ENCODE results near the gene MME.

- TF ChIP-seq, protein P1, sequence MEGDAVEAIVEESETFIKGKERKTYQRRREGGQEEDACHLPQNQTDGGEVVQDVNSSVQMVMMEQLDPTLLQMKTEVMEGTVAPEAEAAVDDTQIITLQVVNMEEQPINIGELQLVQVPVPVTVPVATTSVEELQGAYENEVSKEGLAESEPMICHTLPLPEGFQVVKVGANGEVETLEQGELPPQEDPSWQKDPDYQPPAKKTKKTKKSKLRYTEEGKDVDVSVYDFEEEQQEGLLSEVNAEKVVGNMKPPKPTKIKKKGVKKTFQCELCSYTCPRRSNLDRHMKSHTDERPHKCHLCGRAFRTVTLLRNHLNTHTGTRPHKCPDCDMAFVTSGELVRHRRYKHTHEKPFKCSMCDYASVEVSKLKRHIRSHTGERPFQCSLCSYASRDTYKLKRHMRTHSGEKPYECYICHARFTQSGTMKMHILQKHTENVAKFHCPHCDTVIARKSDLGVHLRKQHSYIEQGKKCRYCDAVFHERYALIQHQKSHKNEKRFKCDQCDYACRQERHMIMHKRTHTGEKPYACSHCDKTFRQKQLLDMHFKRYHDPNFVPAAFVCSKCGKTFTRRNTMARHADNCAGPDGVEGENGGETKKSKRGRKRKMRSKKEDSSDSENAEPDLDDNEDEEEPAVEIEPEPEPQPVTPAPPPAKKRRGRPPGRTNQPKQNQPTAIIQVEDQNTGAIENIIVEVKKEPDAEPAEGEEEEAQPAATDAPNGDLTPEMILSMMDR (IDR thresholded peaks at IDR 0.05; ENCODE audit: insufficient read depth, low read depth, low read length): no peak
- TF ChIP-seq EZH2 (IDR thresholded peaks at IDR 0.05; ENCODE audit: insufficient read depth, low read length): no peak
Measured at GRCh38 chr3:155197786-155198185, 117.7 kb downstream of the MME start.

Measured in astrocyte (in vitro differentiated cells and primary cell).